ENCODE results near the gene THOC3.
"Not testable (repeated sequence)": the region's sequence is repeated elsewhere in the genome, so short reads cannot be mapped to it uniquely, and the experiment has no call there.

The THOC3 gene

GRCh38 chr5:175967471-175968372 is at the start of gene THOC3:
Gene THOC3, minus strand, starts transcription at chr5:175968315. Its CDS starts 107 bp downstream, at chr5:175968208.
- H3K4me1 Mint-ChIP-seq, H3K9me3 Mint-ChIP-seq, H3K27me3 Mint-ChIP-seq: not testable (repeated sequence)
- DNase-seq (peak; percentile 84 to 88), ATAC-seq (peak; percentile 99)
- Mint-ChIP-seq H3K4me3 (peak within 1 kb of the TSS; percentile 92 to 95), H3K27ac (peak within 1 kb of the TSS; percentile 97 to 98)

DNA sequence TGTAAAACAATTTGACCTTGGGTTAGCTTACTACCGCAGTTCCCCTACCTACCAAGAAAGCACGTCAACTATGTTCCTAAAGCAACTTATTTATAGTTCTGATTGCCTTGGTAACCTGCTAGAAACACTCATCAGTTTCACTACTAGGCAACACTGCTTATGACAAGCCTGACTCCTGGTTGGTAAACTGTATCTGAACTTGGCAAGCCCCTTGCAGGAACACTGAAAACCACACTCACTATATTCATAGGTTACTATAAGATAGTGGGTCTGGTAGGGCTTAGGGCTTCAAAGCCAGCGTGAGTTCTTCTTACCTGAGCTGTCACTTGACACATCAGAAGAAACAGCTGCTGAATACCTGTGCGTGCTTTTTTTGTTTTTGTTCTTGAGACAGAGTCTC is 49.2 kb upstream of the THOC3 start:
- H3K9me3 Mint-ChIP-seq, DNase-seq, H3K27ac Mint-ChIP-seq, H3K4me1 Mint-ChIP-seq, H3K27me3 Mint-ChIP-seq, H3K4me3 Mint-ChIP-seq: not testable (repeated sequence)
- peak; percentile 97 for ATAC-seq

- not testable (repeated sequence) for DNase-seq, H3K9me3 Mint-ChIP-seq, H3K27me3 Mint-ChIP-seq, H3K4me1 Mint-ChIP-seq, ATAC-seq, H3K27ac Mint-ChIP-seq, H3K4me3 Mint-ChIP-seq
These were observed 46.2 kb upstream of the THOC3 start for GRCh38 chr5:176014360-176014759.

GRCh38 chr5:176011088-176011487 is 43.0 kb upstream of the THOC3 start:
- H3K4me1 Mint-ChIP-seq: peaks cover 15% of the 10 kb centered on the region
- H3K27ac Mint-ChIP-seq, ATAC-seq, H3K4me3 Mint-ChIP-seq, H3K27me3 Mint-ChIP-seq, DNase-seq, H3K9me3 Mint-ChIP-seq: not testable (repeated sequence)

DNA sequence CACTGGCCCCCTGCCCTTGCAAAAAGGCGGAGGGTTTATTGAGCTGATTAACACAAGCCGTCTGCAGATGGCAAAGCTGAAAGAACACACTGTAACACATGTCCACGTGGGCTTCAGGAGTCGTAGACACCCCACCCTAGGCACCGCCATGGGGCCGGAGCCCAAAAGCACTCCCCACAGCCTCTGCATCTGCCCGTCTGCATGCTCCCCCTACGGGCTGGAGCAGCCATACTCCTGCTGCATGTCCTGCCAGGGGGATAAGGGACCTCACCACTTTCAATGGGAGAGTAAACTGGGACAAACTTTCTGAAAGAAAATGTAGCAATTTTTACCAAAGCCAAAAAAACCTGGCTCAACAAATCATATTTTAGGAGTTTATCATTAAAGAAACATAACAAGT is 42.1 kb upstream of the THOC3 start:
- not testable (repeated sequence) for H3K27me3 Mint-ChIP-seq, H3K9me3 Mint-ChIP-seq, ATAC-seq, H3K4me3 Mint-ChIP-seq, DNase-seq
- peak overlapping the region in 1 of 2 donors; percentile 12 for H3K27ac Mint-ChIP-seq
- H3K4me1 Mint-ChIP-seq: peaks cover 19% of the 10 kb centered on the region

DNA sequence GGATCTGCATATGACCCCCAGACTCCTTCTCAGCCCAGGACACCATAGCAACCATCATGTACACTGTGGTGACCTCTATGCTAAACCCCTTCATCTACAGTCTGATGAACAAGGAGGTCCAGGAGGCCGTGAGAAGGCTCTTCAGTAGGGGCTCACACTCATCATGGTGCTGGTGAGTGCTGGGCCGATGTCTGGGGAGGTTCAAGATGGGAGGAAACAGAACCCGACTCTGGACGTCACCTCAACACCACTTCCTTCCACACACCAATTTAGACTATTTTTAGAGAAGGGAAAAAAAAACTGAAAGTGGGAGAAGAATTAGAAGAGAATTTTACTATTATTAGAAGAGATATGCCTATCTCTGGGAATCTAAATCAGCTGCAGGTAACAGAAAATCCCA is 39.1 kb upstream of the THOC3 start:
- peak; percentile 55 for ATAC-seq
- not testable (repeated sequence) for H3K27me3 Mint-ChIP-seq

DNA sequence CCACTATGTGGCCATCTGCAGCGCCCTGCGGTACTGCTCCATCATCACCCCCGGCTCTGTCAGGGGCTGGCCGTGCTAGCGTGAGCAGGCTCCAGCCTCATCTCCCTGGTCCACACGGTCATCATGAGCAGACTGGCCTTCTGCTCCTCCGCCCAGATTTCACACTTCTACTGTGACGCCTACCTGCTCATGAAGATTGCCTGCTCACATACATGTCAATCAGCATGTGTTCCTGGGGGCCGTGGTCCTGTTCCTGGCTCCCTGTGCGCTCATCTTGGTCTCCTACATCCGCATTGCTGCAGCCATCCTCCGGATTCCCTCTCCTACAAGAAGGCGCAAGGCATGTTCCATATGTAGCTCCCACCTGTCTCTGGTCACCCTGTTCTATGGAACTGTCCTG is 38.7 kb upstream of the THOC3 start:
- Mint-ChIP-seq H3K4me3 (peak overlapping the region; percentile 85), H3K27ac (peak overlapping the region; percentile 75 to 94), H3K4me1 (peaks cover 19% of the 10 kb centered on the region)
- H3K9me3 Mint-ChIP-seq, H3K27me3 Mint-ChIP-seq, ATAC-seq, DNase-seq: not testable (repeated sequence)

More for the DNA sequence above, 39.1 kb upstream of the THOC3 start:
- peaks cover 19% of the 10 kb centered on the region for H3K4me1 Mint-ChIP-seq
- not testable (repeated sequence) for H3K9me3 Mint-ChIP-seq, DNase-seq
- peak overlapping the region; percentile 94 for H3K27ac Mint-ChIP-seq
- H3K4me3 Mint-ChIP-seq: peak overlapping the region; percentile 85

GRCh38 chr5:175997979-175998378 is 29.9 kb upstream of the THOC3 start:
- not testable (repeated sequence) for H3K27ac Mint-ChIP-seq, DNase-seq, H3K27me3 Mint-ChIP-seq, H3K4me3 Mint-ChIP-seq, H3K4me1 Mint-ChIP-seq, ATAC-seq, H3K9me3 Mint-ChIP-seq

GRCh38 chr5:175997495-175997894 is 29.4 kb upstream of the THOC3 start:
- H3K27ac Mint-ChIP-seq, H3K9me3 Mint-ChIP-seq, H3K4me1 Mint-ChIP-seq, ATAC-seq, DNase-seq, H3K4me3 Mint-ChIP-seq, H3K27me3 Mint-ChIP-seq: not testable (repeated sequence)

GRCh38 chr5:175996791-175997190 is 28.7 kb upstream of the THOC3 start:
- H3K27ac Mint-ChIP-seq, H3K4me1 Mint-ChIP-seq, H3K9me3 Mint-ChIP-seq, DNase-seq, ATAC-seq, H3K27me3 Mint-ChIP-seq, H3K4me3 Mint-ChIP-seq: not testable (repeated sequence)

GRCh38 chr5:175995506-175995905 is 27.4 kb upstream of the THOC3 start:
- not testable (repeated sequence) for DNase-seq, H3K4me1 Mint-ChIP-seq, H3K9me3 Mint-ChIP-seq, H3K27me3 Mint-ChIP-seq, H3K4me3 Mint-ChIP-seq, H3K27ac Mint-ChIP-seq, ATAC-seq

GRCh38 chr5:175979371-175979995 is 11.4 kb upstream of the THOC3 start:
- not testable (repeated sequence) for H3K4me1 Mint-ChIP-seq, H3K27ac Mint-ChIP-seq, DNase-seq, H3K4me3 Mint-ChIP-seq, H3K9me3 Mint-ChIP-seq, H3K27me3 Mint-ChIP-seq, ATAC-seq

DNA sequence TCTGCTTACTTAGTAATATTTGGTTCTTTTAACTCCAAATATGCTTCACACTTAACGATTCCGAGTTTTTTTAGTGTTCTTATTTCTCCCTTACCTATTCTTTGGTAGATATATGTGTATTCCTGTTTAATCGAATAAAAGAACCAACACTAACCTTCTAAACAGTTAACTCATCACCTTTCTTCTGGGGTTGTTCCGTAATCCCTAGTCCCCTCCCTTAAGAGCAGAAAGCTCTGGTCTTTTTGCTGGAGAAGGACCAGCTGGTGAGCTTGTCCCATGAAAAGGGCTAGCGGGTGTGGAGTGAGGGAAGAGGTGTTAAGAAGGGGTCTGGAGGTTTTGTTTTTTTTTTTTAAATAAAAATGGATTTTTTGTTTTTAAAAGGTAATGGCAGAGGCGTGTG is 266 bp upstream of the THOC3 start:
- peak; percentile 52 for ATAC-seq
- not testable (repeated sequence) for H3K4me1 Mint-ChIP-seq, H3K9me3 Mint-ChIP-seq, H3K27me3 Mint-ChIP-seq, DNase-seq
- Mint-ChIP-seq H3K4me3 (peak overlapping the region; percentile 24 to 45), H3K27ac (peak overlapping the region in 1 of 2 donors; percentile 63)

GRCh38 chr5:175962329-175962728 is 5.8 kb downstream of the THOC3 start:
- not testable (repeated sequence) for ATAC-seq, DNase-seq, H3K4me3 Mint-ChIP-seq, H3K27me3 Mint-ChIP-seq, H3K27ac Mint-ChIP-seq, H3K9me3 Mint-ChIP-seq, H3K4me1 Mint-ChIP-seq

GRCh38 chr5:175960228-175960627 is 7.9 kb downstream of the THOC3 start:
- not testable (repeated sequence) for ATAC-seq, H3K27me3 Mint-ChIP-seq, H3K27ac Mint-ChIP-seq, H3K4me1 Mint-ChIP-seq, DNase-seq, H3K9me3 Mint-ChIP-seq, H3K4me3 Mint-ChIP-seq

DNA sequence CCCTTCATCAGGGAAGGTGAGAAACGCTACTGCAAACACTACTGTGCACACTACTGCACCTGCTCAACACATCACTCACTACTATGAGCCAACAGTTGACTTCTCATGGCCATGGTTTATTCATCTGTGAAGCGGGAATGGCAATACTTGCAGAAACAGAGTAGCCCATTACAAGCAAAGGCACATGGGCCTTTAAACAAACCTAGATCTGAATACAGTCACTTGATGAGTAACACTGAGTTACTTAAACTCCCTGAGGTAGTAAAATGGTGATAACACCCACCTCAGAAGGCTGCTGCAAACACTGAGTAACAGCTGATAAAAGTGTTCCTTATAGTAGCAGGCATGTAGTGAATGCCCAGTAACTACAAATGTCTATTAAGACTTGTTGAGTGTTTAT is 9.6 kb downstream of the THOC3 start:
- H3K27me3 Mint-ChIP-seq, ATAC-seq, DNase-seq, H3K27ac Mint-ChIP-seq, H3K4me3 Mint-ChIP-seq, H3K9me3 Mint-ChIP-seq, H3K4me1 Mint-ChIP-seq: not testable (repeated sequence)

All from stimulated activated naive CD8-positive, alpha-beta T cell treated with anti-CD3 and anti-CD28 coated beads, Interleukin-15, amount 100 ng/mL, for 72 hours (primary cell).